Inferior parietal cortex (tissue), 1 donor: ENCODE data around the gene TSSK3.
A peak's percentile ranks its signal among the peaks of the same experiment; 100 is the strongest.

Experiments
- DNase-seq: peaks from one replicate; pipeline ENCODE4 v3.0.0-alpha.2; 2016; ENCODE audit errors: extremely low spot score

TSSK3 gene

GRCh38 chr1:32362474-32363313 lies at the start of gene TSSK3, which contains the start of gene FAM229A:
Gene TSSK3, plus strand, starts transcription at chr1:32362539. Its CDS starts 163 bp downstream, at chr1:32362702.
Gene FAM229A, minus strand, starts transcription at chr1:32362485. Its CDS starts 394 bp downstream, at chr1:32362091.
- no peak for DNase-seq

- no peak for DNase-seq
Observed at GRCh38 chr1:32316903-32317277, 45.4 kb upstream of the TSSK3 start.

GRCh38 chr1:32318127-32318869 lies 44.0 kb upstream of the TSSK3 start:
- no peak for DNase-seq

GRCh38 chr1:32321712-32322291 lies 40.5 kb upstream of the TSSK3 start:
- DNase-seq, result no peak

GRCh38 chr1:32327204-32327603 lies 35.1 kb upstream of the TSSK3 start:
- no peak for DNase-seq

- no peak for DNase-seq
Observed at GRCh38 chr1:32329931-32330466, 32.3 kb upstream of the TSSK3 start.

GRCh38 chr1:32330558-32331151 lies 31.7 kb upstream of the TSSK3 start:
- no peak for DNase-seq

GRCh38 chr1:32331549-32331948 lies 30.8 kb upstream of the TSSK3 start:
- no peak for DNase-seq

GRCh38 chr1:32332290-32333079 lies 29.9 kb upstream of the TSSK3 start:
- DNase-seq, result no peak

- DNase-seq, result no peak
Observed at GRCh38 chr1:32333251-32333963, 28.9 kb upstream of the TSSK3 start.

GRCh38 chr1:32334274-32334861 lies 28.0 kb upstream of the TSSK3 start:
- no peak for DNase-seq

GRCh38 chr1:32334864-32335534 lies 27.3 kb upstream of the TSSK3 start:
- DNase-seq, result no peak

GRCh38 chr1:32335535-32335789 lies 26.9 kb upstream of the TSSK3 start:
- DNase-seq, result no peak

- DNase-seq, result peak; percentile 79
Observed at GRCh38 chr1:32335790-32336590, 26.3 kb upstream of the TSSK3 start, which contains the start of gene MARCKSL1. Gene MARCKSL1, minus strand, starts transcription at chr1:32336233. Its CDS starts 200 bp downstream, at chr1:32336033.

- DNase-seq, result no peak
Observed at GRCh38 chr1:32336591-32336932, 25.8 kb upstream of the TSSK3 start.

GRCh38 chr1:32336963-32337675 lies 25.2 kb upstream of the TSSK3 start:
- DNase-seq, result no peak

- DNase-seq, result peak; percentile 83
Observed at GRCh38 chr1:32337855-32338636, 24.3 kb upstream of the TSSK3 start.
